NCI-H2196 treated with DMSO at 0.1 percent for 48 hours (cell line): ENCODE data around the gene MAPK12.
"Not testable (repeated sequence)": the region's sequence is repeated elsewhere in the genome, so short reads cannot be mapped to it uniquely, and the experiment has no call there.

Source experiments
- DNase-seq: peaks from one replicate; lab custom pipeline; 2025; ENCODE audit not compliant: unreplicated experiment; lab: John Stamatoyannopoulos, UW

Gene MAPK12

GRCh38 chr22:50282361-50283155, 21.1 kb upstream of the MAPK12 start:
- no peak for DNase-seq

DNA sequence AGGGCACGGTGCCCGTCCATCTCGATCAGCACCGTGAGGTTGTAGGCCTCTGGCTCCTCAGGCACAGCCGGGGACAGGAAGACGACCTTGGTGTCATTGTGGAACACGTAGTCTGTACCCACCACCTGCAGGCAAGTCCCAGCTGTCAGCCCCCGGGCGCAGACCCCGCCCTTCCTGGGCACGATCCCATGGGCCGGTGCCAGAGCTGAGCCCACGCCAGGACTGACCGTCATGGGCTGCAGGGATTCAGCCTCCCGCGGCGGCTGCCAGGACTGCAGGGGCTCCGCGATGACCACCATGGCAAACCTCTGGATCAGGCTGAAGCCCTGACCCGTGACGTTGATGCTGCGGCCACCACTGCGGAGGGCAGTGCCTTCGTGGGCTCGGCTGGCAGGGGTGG, 20.5 kb upstream of the MAPK12 start:
- DNase-seq: no peak

- DNase-seq: no peak
Observed at GRCh38 chr22:50281384-50281760, 19.9 kb upstream of the MAPK12 start.

DNA sequence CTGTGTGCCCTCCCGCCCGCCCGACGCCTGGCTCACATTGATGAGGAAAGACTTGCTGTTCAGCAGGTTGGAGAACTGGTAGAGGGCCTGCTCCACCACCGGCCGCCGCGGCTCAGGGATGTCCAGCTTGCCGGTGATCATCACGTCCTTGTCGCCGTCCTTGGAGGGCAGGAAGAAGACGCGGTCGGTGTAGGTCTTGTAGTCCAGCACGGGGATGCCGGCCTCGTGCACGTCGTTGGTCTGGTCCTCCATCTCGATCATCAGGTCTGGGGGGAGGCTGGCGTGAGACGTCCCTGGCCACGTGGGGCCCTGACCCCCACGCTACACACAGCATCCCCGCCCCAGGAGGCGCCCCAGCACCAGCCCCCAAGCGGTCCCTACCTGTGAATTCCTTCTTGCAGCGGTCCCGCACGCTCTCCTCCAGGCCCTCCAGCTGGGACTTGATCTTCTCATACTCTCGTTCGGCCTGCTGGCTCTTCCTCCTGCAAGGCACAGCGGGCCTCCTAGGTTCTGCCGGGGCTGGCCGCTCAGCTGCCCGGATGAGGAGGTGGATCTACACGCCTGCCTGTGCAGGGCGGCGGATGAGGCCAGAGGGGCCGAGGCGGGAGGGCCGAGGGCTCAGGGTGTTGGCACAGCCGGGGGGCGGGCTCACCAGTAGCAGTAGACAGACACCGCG, 19.4 kb upstream of the MAPK12 start:
- no peak for DNase-seq

DNA sequence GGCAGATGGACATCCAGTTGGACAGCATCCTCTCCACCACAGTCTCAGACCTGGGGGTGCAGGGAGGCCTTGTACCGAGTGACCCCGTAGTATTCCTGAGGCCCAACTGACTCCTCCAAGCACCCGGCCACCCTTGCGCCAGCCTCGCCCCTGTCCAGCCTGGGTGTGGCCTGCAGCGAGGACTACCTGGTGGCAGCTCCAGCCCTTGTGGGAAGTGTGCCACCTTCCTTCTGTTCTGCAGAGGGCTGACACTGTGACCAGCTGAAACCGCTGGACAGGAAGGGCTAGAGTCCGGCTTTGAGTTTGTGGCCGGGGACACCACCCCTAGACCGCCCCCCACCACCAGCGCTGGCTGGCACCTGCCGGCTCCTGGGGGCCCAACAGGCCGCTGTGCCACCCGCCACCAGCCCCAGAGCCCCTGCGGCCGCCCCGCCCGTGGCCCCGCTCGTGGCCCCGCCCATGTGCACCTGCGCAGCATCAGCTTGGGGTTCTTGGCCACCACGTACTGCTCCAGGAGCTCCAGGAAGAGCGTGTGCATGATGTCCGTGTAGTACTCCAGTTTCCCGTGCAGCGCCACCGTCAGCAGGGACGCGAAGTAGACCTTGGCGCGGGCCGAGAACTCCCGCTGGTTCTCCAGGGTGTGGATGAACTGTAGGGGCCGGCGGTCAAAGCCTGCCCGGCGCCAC, 18.7 kb upstream of the MAPK12 start:
- no peak for DNase-seq

GRCh38 chr22:50278956-50279619, 17.6 kb upstream of the MAPK12 start:
- no peak for DNase-seq

DNA sequence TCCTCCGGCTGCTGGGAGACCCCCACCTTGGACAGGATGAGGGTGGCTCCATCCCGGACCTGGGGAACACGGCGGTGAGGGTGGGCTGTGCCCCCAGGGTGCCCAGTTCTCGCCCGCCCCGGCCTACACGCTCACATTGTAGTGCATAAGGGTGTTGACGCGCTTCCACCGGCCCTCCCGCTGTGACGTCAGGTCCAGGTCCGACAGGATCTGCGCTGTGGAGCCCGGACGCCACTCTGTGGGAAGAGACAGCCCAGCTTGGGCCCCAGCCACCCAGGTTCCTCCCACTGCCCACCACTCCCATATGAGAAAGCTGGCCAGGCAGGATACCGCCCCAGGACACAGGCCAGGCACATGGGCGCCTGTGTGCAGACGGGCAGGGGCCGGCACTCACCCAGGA, 17.0 kb upstream of the MAPK12 start:
- DNase-seq: no peak

DNA sequence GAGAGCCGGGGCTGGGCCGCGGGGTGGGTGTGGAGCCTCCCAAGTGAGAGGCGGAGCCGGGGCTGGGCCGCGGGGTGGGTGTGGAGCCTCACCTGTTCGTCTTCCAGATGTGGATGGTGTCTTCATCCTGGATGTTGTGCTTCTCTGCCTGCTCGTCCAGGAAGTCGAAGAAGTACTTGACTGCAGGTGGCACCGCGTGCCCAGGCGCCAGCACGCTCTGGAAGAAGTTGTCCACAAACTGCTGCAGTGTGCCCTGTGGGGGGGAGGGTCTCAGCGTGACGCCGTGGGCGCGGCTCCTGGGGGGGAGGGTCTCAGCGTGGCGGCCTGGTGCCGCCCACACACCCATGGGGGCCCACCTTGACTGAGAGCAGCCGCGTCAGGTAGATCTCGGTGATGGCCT, 16.3 kb upstream of the MAPK12 start:
- no peak for DNase-seq

- no peak for DNase-seq
Observed at GRCh38 chr22:50276143-50276542, 14.7 kb upstream of the MAPK12 start.

- DNase-seq: no peak
Observed at GRCh38 chr22:50275181-50276055, 13.9 kb upstream of the MAPK12 start.

DNA sequence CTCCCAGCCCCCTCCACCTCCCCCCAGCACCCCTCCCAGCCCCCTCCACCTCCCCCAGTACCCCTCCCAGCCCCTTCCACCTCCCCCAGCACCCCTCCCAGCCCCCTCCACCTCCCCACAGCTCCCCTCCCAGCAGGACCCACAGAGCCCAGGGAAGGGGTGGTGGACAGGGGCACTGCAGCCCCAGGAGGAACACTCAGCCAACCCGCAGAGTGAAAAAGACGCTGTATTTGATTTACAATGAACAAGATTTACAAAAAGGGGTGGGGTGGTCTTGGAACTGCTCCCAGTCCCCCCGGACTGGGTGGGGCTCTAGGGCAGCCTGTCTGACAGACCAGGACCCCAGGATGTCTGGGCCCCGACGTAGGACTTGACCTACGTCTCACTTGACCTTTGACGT, 13.3 kb upstream of the MAPK12 start:
- DNase-seq: no peak

DNA sequence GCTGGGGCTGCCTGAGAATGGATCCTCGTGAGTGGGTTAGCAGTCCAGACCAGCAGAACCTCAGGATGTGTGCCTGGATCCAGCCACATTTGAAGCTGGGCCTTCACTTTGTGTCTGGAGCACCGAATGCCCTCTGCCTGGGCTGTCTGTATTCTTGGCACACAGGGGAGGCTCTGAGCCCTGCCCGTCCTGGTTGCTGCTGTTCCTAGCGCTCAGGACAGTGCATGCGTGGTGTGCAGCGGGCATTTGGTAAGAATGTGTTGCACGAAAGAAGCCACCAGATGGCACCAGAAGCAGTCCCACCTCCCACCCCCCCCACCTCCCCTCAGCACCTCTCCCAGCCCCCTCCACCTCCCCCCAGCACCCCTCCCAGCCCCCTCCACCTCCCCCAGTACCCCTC, 12.8 kb upstream of the MAPK12 start:
- DNase-seq: peak; percentile 12

GRCh38 chr22:50273781-50274180, 12.3 kb upstream of the MAPK12 start:
- not testable (repeated sequence) for DNase-seq

- not testable (repeated sequence) for DNase-seq
Observed at GRCh38 chr22:50273352-50273751, 11.9 kb upstream of the MAPK12 start.

DNA sequence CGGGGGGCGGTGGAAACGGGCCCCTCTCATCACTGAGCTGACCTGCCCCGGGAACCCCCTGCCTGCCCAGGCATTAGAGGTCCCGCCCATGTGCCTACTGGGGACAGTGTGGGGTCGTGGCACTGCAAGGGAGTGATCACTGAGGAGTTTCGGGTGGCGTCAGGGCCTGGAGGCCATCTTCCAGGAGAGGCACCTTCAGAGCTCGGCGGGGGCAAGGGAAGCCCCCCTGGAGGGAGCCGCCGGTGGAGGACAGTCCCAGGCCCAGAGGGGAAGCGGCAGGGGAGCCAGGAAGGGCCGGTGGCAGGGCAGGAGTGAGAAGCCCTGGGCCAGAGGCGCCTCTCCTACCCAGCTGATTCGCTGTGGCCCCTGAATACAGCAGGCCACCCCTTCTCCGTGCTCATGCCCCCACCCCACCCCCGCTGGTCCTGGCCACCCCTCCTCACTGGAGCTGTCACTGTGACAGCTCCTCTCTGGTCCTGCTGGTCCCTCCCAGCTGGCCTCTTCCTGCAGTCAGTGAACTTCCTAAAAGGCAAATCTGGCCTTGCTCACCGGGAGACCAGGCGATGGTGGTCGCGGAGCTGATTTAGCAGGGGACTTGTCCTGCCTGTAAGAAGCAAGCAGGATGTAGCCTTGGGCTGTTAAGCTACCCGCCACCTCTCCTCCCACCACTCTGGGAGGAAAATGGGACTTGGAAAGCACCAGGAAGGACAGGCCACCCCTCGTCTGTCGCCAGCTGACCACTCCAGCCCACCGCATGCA, 10.7 kb upstream of the MAPK12 start:
- no peak for DNase-seq

DNA sequence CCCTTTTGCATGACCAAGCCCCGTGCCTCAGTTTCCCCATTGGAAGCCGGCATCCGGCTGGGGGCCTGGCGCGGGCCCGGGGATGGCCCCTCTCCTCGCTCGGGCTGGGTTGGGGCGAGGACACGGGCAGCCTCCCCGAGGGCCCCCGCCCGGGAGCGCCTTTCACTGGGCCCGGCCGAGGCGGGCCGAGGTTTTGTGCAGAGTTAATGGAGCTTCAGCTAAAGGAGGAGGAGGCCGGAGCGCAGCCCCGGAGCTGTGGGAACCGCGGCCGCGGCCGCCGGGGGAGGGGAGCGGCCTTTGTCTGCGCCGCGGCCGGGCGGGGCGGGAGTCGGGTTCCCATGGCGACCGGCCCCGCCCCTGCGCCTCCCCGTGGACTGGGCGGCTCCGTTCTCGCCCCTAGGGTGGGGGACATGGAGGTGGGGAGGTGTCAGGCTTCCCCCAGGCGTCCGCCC, 10.1 kb upstream of the MAPK12 start:
- peak; percentile 10 for DNase-seq

GRCh38 chr22:50270666-50271394, 9.3 kb upstream of the MAPK12 start:
- no peak for DNase-seq

GRCh38 chr22:50269970-50270665, 8.6 kb upstream of the MAPK12 start, which contains the start of gene MAPK11:
Gene MAPK11, minus strand, starts transcription at chr22:50270380. Its CDS starts 88 bp downstream, at chr22:50270292.
- DNase-seq: no peak
